Stomach (tissue), 9 donors: ENCODE results near the gene CLEC16A. TPM values are rescaled to one million over a fixed set of nuclear protein-coding genes. Genes with fewer than 3 reads are reported as not detected.

Experiments used
- DNase-seq, 2 donors: peaks; one replicate each; pipeline versions ENCODE4 v3.0.0 to v3.0.0-alpha.2; 2013 to 2019
- H3K27ac ChIP-seq, 5 donors: fragments of 200-600 bp in 4 of 5; sonication (generic) in 4 of 5; one replicate each; pipeline ENCODE4 v1.5.1; 2013 to 2019; ENCODE audit warnings: mild to moderate bottlenecking in 1 of 5, moderate library complexity in 1 of 5
- H3K27me3 ChIP-seq, 3 donors: fragments of 200-600 bp; sonication (generic); one replicate each; pipeline ENCODE4 v1.5.1; 2017 to 2019; ENCODE audit warnings: mixed run types in 1 of 3
- H3K36me3 ChIP-seq, 4 donors: fragments of 200-600 bp; sonication (generic); 1 replicate in 3 of 4; 2 replicates in 1 of 4; pipeline ENCODE4 v1.5.1; 2016 to 2019
- H3K4me1 ChIP-seq, 4 donors: fragments of 200-600 bp; sonication (generic); one replicate each; pipeline ENCODE4 v1.5.1; 2016 to 2019
- H3K4me3 ChIP-seq, 4 donors: fragments of 200-600 bp; sonication (generic) in 3 of 4; one replicate each; pipeline ENCODE4 v1.5.1; 2016 to 2019; ENCODE audit warnings: mild to moderate bottlenecking in 1 of 4
- H3K9me3 ChIP-seq, 4 donors: fragments of 200-600 bp; sonication (generic); one replicate each; pipeline ENCODE4 v1.5.1; 2016 to 2019
- EP300 ChIP-seq: sonication (generic); formaldehyde crosslinking; IDR thresholded peaks from one replicate; pipeline ENCODE4 v1.6.1; 2017; ENCODE audit warnings: antibody characterized with exemption
- POLR2A ChIP-seq, 4 donors: fragments of 450-650 bp; IDR thresholded peaks; one replicate each; pipeline ENCODE4 v1.6.1; 2016; ENCODE audit warnings: antibody characterized with exemption in 4 of 4, control low read depth in 2 of 4, mild to moderate bottlenecking in 1 of 4, moderate library complexity in 1 of 4
- POLR2AphosphoS5 ChIP-seq, 3 donors: sonication (generic); formaldehyde crosslinking; IDR thresholded peaks; one replicate each; pipeline ENCODE4 v1.6.1; 2016; ENCODE audit warnings: antibody characterized with exemption in 3 of 3
- WGBS, 5 donors: extraction: QIAGEN DNeasy Blood & Tissue Kit in 3 of 5; methylation state at CpG; one replicate each; pipeline versions ENCODE4 v1.1.5 to v1.1.7; 2013 to 2018; 5-methylcytosine and 5-hydroxymethylcytosine counted together
- intact Hi-C: fragments of 100-400 bp; cut with DNase I; formaldehyde crosslinking; loops from one replicate; pipeline ENCODE4 v1.15.1; 2023; ENCODE audit warnings: low total_unique reads
- polyA plus RNA-seq, 3 donors: library from polyadenylated mRNA; stranded (reverse); fragments of 200-250 nt; gene quantifications; one replicate each; pipeline ENCODE4 v1.2.3, GENCODE V29; 2013
- total RNA-seq, 5 donors: library from RNA; depleted of rRNA; stranded (reverse); fragments of >200 nt; gene quantifications; one replicate each; pipeline versions ENCODE4 v1.1.0 to v1.2.3, GENCODE V29; 2014 to 2016
- TF ChIP-seq, protein P1 (sequence below), 7 experiments: fragments of 450-650 bp in 4 of 7; fragments of 200-600 bp in 3 of 7; sonication (generic) in 3 of 7; IDR thresholded peaks; one replicate each; pipeline ENCODE4 v1.5.1; 2016 to 2019; ENCODE audit warnings: antibody characterized with exemption in 7 of 7, control low read depth in 2 of 7, mild to moderate bottlenecking in 1 of 7
- donor health status: healthy with polysubstance abuse.
- donor health status: Bipolar disorder and iron deficiency.
- donor health status: healthy.

The CLEC16A gene
- total and polyA plus RNA-seq, 8 donors = 5.8 to 176 (median 21.8) TPM

- Histone ChIP-seq H3K27ac (no peak overlapping the region), H3K9me3 (no peaks in the 10 kb centered on the region), H3K36me3 (peaks cover 21 to 67% (median 60%) of the 10 kb centered on the region in 4 donors), H3K27me3 (no peaks in the 10 kb centered on the region), H3K4me1 (no peaks in the 10 kb centered on the region), H3K4me3 (no peak overlapping the region)
- TF ChIP-seq POLR2AphosphoS5 (IDR thresholded peaks at IDR 0.05) = no peak
- no peak for TF ChIP-seq POLR2A (IDR thresholded peaks at IDR 0.05)
- TF ChIP-seq, protein P1, sequence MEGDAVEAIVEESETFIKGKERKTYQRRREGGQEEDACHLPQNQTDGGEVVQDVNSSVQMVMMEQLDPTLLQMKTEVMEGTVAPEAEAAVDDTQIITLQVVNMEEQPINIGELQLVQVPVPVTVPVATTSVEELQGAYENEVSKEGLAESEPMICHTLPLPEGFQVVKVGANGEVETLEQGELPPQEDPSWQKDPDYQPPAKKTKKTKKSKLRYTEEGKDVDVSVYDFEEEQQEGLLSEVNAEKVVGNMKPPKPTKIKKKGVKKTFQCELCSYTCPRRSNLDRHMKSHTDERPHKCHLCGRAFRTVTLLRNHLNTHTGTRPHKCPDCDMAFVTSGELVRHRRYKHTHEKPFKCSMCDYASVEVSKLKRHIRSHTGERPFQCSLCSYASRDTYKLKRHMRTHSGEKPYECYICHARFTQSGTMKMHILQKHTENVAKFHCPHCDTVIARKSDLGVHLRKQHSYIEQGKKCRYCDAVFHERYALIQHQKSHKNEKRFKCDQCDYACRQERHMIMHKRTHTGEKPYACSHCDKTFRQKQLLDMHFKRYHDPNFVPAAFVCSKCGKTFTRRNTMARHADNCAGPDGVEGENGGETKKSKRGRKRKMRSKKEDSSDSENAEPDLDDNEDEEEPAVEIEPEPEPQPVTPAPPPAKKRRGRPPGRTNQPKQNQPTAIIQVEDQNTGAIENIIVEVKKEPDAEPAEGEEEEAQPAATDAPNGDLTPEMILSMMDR (IDR thresholded peaks at IDR 0.05) = no peak
- no peak for TF ChIP-seq EP300
- intact Hi-C loops = no loop called here
- DNase-seq = no peak
- WGBS, 5 donors = 76 to 98% (median 90%) methylated on average over 3 of the region's 3 CpGs
Observed at GRCh38 chr16:11064202-11064540, 119.8 kb downstream of the CLEC16A start.

GRCh38 chr16:11064851-11065250 is 120.5 kb downstream of the CLEC16A start:
- 48 to 82% (median 64%) methylated on average over 3 of the region's 3 CpGs for WGBS, 5 donors
- Histone ChIP-seq H3K4me3 (no peak overlapping the region), H3K36me3 (peaks cover 21 to 64% (median 54%) of the 10 kb centered on the region in 4 donors), H3K27ac (no peak overlapping the region), H3K4me1 (no peaks in the 10 kb centered on the region), H3K27me3 (no peaks in the 10 kb centered on the region), H3K9me3 (no peaks in the 10 kb centered on the region)
- intact Hi-C loops = no loop called here
- no peak for DNase-seq
- TF ChIP-seq POLR2A (IDR thresholded peaks at IDR 0.05) (no peak), EP300 (no peak), POLR2AphosphoS5 (IDR thresholded peaks at IDR 0.05) (no peak)
- TF ChIP-seq, protein P1 (IDR thresholded peaks at IDR 0.05) = no peak

- peaks cover 16 to 59% (median 44%) of the 10 kb centered on the region in 4 donors for H3K36me3 ChIP-seq
- no peak for DNase-seq
- no peak overlapping the region for H3K27ac ChIP-seq
- no peaks in the 10 kb centered on the region for H3K4me1 ChIP-seq
- intact Hi-C loops = no loop called here
- no peaks in the 10 kb centered on the region for H3K9me3 ChIP-seq
- TF ChIP-seq, protein P1 (IDR thresholded peaks at IDR 0.05) = no peak
- no peak for TF ChIP-seq POLR2AphosphoS5 (IDR thresholded peaks at IDR 0.05)
- TF ChIP-seq POLR2A (IDR thresholded peaks at IDR 0.05) = no peak
- TF ChIP-seq EP300 = no peak
- no peak overlapping the region for H3K4me3 ChIP-seq
- WGBS, 5 donors = 86 to 91% (median 89%) methylated on average over 14 of the region's 14 CpGs
- no peaks in the 10 kb centered on the region for H3K27me3 ChIP-seq
Observed at GRCh38 chr16:11066261-11066870, 122.0 kb downstream of the CLEC16A start.

GRCh38 chr16:11067266-11067665 is 122.9 kb downstream of the CLEC16A start:
- DNase-seq = no peak
- TF ChIP-seq POLR2AphosphoS5 (IDR thresholded peaks at IDR 0.05) (no peak), POLR2A (IDR thresholded peaks at IDR 0.05) (no peak), EP300 (no peak)
- TF ChIP-seq, protein P1 (IDR thresholded peaks at IDR 0.05) = no peak
- Histone ChIP-seq H3K9me3 (no peaks in the 10 kb centered on the region), H3K27ac (no peak overlapping the region), H3K4me3 (no peak overlapping the region), H3K4me1 (no peaks in the 10 kb centered on the region), H3K27me3 (no peaks in the 10 kb centered on the region), H3K36me3 (peaks cover 10 to 56% (median 38%) of the 10 kb centered on the region in 4 donors)
- intact Hi-C loops = no loop called here
- 86 to 93% (median 91%) methylated on average over 7 of the region's 7 CpGs for WGBS, 5 donors
